NCI-H1417 (cell line): Measurements from ENCODE around the gene PXDN.
"Not testable (repeated sequence)": the region's sequence is repeated elsewhere in the genome, so short reads cannot be mapped to it uniquely, and the experiment has no call there.

Source experiments
- DNase-seq, 3 experiments: peaks; one replicate each; lab custom pipeline; 2025; lab: John Stamatoyannopoulos, UW

The PXDN gene

DNA sequence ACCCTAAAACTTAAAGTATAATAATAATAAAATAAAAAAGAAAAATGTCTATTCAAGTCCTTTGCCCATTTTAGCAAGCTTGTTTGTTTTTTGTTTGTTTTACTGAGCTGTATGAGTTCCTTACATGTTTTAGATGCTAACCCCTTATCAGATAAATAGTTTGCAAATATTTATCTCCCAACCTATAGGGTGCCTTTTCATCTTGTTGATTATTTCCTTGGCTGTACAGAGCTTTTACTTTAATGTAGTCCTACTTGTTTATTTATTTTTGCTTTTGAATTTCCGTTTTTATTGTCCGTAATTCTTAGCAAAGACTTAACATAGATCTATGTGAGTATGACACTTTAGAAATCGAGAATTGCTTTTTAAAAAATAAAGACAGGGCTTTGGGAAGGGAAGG is 17.8 kb downstream of the PXDN start:
- DNase-seq, result no peak

GRCh38 chr2:1724351-1724750 is 20.0 kb downstream of the PXDN start:
- not testable (repeated sequence) for DNase-seq

DNA sequence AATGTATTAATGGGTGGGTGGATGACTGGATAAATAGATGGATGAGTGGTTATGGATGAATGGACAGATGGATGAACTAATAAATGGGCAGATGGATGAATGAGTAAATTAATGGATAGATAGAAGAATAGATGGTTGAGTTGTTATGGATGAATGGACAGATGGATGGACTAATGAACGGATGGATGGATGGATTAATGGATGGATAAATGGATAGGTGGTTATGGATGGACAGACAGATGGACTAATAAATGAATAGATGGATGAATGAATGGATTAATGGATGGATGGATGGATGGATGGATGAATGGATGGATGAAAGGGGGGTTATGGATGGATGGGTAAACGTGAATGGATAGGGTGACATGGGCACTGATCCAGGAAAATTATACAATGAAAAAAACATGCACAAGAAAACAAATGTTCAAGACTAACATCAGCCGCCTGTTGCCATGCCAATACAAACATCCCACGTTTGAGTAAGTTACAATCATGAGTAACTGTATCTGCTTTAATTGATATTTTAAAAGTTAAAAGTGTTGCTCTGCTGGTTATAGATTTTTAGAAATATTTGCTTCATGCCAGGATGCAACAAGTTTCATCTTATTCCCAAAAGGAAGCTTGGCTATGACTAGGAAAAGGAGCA is 20.8 kb downstream of the PXDN start:
- DNase-seq, result no peak

DNA sequence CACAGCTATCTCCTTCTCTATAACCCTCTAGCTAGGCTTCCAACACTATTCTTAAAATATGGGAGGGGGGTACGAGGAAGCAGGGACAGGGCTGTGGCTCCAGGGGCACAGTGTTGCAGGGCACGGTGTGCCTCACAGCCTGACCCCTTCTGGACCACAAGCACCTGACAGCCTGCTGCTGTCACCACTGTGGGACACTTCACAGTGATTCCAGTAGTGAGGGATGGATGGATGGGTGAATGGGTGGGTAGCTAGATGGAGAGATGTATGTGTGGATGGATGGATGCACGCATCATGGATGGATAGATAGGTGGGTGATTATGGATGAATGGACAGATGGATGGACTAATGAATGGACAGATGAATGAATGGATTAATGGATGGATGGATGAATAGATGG is 21.6 kb downstream of the PXDN start:
- DNase-seq, result no peak

GRCh38 chr2:1721706-1722646 is 22.3 kb downstream of the PXDN start:
- no peak for DNase-seq

DNA sequence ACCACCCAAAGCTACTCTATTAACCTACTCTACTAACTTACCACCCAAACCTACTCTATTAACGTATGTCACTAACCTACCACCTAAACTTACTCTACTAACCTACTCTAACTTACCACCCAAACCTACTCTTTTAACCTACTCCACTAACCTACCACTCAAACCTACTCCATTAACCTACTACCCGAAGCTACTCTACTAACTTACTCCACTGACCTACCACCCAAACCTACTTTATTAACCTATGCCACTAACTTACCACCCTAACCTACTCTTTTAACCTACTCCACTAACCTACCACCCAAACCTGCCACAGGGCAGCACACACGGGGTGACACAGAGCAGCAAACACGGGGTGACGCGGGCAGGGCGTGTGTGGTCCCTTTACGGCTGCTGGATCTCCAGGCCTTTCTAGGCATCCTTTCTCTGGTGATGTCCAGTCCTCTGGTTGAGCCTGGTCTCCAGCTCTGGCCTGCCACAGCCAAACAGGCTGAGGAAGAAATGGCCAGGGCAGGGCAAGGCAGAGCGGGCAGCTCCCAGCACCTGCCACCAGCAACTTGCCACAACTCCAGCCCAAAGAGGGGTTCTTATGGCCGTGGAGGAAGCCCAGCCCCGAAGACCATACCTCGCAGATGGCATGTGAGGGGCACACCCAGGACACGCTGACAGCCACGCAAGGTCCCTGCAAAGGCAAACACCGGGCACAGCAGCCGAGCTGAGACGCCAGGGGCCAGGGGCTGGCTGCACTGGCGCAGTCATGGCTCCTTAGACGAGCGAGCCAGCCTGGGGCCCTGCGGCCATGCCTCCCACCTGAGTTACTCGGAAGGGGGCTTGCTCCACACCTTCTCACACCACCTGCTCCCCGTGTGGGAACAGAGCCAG is 25.7 kb downstream of the PXDN start:
- no peak for DNase-seq

DNA sequence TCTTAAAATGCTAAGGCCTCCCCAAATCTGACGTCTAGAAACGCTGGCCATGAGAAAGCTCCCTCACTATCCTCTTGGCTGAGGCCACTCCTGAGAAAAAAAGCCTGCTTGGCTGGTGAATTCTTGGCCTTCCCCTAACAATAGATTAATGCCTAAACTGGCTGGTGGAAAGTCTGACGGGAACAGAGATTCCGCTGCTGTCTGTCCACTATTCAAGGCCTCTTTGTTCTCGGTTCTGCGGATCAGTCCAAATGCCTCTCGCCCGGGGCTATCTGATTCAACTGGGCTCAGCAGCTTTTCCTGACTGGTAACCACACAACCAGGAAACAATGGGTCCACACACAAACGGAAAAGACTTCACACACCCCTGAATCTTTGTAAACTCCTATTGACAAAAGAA is 27.2 kb downstream of the PXDN start:
- DNase-seq, result no peak

DNA sequence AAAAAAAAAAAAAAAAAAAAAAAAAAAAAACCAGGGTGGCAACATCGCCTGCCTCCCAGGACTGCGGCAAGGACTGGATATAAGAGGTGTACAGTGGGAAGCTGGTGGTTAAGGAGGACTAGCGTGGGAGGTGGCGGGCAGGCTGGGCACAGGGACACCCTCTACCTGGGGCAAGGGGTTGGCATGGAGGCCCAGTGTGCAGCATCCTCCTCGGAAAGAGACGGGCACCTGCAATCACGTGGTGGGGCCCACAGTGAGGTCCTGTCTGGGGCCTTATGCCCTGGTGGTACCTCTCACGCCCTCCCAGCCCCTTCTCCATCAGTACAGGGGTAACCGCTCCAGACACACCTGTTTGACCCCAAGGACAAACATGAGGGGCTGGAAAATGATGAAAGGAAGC is 27.9 kb downstream of the PXDN start:
- no peak for DNase-seq

DNA sequence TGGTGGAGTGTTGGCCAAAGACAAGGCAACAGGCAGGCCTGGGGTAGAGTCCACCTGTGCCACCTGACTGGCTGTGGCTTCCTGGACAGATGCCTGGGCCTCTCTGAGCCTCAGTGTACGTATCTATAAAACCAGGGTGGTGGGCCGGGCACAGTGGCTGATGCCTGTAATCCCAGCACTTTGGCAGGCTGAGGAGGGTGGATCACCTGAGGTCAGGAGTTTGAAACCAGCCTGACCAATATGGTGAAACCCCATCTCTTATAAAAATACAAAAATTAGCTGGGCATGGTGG is 28.4 kb downstream of the PXDN start:
- not testable (repeated sequence) for DNase-seq

DNA sequence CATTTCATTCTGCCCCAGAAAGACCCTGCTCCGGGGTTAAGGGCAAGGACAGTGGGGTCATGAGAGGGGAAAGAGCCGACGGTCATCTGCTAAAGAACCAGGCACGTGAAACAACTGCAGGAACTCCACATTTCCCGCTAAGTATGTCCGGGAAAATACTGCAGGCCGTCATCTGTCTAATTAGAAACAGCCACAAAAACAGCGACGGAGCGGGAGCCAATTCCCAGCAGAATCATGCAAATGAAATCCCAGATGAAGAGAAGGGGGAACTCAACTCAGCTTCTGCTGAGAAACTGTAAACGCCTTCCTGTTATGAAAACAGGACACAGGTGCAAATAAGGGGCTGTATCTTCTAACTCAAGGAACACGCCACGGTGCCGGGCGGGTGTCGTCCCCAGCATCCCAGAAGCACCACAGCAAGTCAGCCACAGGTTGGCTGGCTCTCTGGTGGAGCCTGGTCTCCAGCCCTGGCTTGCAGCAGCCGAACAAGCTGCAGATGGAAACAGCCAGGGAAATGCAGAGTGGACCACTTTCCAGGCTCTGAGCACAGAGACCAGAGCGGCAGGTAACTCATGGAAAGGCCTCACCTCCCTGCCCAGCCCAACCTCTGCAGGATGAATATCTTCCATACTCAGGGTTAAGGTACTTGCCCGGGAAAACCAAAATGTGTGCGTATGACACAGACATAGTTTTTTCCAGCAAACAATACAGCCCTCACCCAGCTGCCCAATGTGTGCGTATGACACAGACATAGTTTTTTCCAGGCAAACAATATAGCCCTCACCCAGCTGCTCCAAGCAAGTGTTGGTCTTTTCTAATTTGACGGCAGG is 28.9 kb downstream of the PXDN start:
- peak in 1 of 3 experiments; percentile 31 for DNase-seq

DNA sequence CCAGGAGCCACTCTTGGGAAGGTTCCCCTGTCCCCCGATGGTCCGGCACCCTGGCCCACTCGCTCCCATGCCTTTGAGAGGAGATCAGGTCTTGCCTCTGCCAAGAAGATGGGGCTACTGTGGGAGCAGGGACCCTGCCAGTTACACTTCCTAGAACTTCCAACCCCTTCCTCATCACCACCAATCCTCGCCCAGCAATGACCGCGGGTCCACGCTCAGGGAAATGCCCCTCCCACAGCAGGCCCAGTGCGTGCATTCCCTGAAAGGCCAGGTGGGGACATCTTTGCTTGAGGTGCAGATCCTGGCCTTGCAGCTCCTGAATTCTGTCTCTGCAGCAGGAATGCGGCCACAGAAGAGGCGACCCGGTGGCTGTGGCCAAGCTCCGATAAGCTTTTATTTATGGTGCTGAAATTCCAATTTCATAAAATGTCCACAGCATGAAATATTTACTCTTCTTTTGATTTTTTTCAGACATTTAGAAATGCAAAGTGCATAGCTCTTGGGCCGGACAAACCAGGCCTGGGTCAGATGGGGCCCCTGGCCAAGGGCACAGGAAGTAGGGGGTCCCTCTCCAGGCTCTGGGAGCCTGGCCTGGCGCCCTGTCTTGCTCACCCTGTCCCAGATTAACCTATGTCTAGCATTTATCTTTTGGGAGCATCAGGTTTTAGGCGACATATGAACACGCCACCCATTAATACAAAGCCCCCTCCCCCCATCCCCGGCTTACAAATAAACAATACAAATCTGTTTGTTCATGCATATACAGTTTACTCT is 29.8 kb downstream of the PXDN start:
- no peak for DNase-seq

GRCh38 chr2:1713839-1714236 is 30.5 kb downstream of the PXDN start:
- no peak for DNase-seq

DNA sequence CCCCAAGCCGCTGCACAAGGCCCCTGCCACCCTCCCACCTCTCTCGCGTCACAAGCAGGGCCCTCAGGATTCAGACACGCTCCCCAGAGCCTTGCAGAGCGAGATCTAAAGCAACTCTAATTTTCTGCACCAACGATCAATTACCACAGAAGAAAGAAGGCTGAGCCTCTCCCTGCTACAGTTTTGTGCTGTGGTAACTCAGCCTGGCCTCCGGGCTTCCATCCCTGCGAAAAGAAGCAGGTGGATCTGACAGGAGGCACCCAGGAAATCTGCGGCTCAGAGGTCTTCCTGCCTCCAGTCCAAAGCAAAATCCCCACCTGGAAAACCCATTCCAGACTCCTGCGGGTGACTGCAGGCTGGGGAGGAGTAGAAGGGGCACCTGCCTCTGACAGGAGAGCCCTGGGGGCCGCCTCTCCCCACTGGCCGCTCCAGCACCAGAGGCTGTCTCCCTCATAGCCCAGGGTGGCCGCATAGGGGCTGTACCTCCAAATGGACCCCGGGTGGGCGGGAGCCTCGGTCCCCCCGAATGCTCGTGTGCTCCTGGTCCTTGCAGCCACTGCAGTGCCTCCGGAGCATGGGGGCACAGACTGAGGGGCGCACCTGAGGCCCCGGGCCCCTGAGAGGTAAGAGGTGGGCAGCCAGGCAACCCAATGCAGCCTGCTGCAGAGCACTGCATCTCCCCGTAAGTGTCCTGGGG is 31.0 kb downstream of the PXDN start:
- no peak for DNase-seq

GRCh38 chr2:1709946-1710560 is 34.3 kb downstream of the PXDN start:
- DNase-seq, result no peak

DNA sequence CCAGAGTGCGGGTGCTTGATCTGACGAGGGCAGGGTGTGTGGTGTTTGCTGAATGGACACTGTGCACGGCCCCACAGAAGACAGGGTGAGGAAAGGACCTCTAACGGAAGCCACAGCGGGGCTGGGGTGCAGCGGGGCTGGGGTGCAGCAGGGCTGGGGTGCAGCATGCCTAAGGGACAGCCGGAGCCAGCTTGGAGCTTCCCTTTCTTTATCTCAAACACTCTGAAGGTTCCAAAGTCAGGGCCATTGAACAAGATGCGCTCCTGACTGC is 35.0 kb downstream of the PXDN start:
- DNase-seq, result no peak

DNA sequence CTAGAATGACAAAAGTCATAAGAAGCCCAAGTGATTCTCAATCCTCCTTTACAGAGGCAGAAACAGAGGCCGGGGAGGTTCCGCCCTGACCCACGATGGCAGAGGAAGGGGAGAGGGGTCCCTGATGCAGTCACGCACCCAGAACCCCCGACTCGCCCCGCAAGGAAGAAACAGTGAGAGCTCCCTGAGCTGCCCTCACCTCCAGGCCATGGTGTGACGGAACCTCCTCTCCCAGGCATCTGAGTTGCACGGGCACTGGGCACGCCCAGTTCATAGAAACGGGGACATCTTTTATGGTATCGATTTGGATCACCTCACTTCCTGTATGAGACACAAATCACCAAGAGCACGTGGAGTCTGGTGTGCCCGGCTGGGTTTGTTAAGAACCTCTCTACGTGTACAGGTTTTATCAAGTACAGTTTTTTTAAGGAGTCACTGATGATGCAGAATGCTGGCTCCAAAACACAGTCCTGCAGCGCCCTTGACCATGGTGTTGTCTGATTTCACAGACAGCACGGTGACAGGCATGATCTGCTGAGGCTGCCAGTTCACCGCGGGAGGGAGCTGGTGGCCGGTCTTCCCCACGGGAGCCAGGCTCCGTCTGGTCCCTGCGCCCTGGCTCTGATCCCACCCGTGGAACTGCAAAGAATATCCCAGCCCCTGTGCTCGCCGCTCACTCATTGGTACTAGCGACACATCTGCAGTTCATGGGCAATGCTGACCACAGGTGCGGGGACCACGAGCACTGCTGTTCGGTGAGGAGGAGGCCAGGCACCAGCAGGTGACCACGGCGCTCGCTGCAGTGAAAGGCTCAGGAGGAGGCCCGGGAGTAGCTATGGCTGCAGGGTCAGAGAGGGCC is 35.6 kb downstream of the PXDN start:
- no peak for DNase-seq

GRCh38 chr2:1707771-1708418 is 36.4 kb downstream of the PXDN start:
- DNase-seq, result peak; percentile 65 to 85 (median 84)

DNA sequence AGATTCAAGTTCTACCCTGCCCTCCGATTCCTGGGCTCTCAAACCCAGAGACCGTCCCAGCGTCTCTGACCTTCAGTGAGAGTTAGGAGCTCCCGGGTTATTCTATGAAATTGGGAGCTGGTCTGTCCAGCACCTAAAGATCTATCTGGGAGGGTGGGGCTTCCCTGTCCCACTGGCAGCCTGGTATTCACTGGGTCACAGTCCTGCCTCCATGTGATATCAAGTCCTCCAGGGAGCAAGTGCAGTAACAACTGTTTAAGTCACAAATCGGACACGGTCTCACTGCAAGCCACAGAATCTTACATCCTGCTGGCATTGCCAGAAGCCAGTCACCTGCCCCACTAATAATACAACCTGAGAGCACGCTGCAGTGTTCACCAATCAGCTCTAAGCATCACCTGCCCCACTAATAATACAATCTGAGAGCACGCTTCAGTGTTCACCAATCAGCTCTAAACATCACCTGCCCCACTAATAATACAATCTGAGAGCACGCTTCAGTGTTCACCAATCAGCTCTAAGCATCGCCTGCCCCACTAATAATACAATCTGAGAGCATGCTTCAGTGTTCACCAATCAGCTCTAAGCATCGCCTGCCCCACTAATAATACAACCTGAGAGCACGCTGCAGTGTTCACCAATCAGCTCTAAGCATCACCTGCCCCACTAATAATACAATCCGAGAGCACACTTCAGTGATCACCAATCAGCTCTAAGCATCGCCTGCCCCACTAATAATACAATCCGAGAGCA is 38.0 kb downstream of the PXDN start:
- DNase-seq, result peak in 1 of 3 experiments; percentile 62
